CD4-positive, alpha-beta T cell treated with Interleukin-2 at 100 ng/mL for 4 hours (primary cell): Measurements from ENCODE around the gene BAD.
"Not testable (repeated sequence)": the region's sequence is repeated elsewhere in the genome, so short reads cannot be mapped to it uniquely, and the experiment has no call there.

Source experiments
- DNase-seq: peaks from one replicate; pipeline ENCODE4 v3.0.0-alpha.2; 2020; ENCODE audit warnings: low spot score

The BAD gene

DNA sequence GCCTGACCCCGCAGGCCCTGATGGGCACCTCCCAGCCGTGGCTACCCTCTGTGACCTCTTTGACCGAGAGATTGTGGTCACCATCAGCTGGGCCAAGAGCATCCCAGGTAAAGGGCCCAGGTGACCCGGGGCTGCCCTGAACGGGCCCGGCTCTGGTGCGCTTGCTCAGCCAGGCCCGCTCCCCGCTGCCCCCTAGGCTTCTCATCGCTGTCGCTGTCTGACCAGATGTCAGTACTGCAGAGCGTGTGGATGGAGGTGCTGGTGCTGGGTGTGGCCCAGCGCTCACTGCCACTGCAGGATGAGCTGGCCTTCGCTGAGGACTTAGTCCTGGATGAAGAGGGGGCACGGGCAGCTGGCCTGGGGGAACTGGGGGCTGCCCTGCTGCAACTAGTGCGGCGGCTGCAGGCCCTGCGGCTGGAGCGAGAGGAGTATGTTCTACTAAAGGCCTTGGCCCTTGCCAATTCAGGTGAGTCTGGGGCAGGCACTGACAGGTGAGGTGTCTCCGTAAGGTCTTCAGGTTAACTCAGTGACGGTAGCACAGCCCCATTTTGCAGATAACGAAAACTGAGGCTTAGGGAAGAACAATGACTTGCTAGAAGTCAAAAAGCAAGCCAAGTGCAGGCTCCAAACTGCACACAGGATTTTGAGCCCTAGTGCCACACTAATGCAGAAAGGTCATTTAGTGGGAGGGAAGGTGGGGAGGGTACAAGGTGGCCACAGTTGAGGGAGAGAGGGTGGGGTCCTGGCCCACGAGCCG lies 30.5 kb upstream of the BAD start:
- DNase-seq, result no peak

DNA sequence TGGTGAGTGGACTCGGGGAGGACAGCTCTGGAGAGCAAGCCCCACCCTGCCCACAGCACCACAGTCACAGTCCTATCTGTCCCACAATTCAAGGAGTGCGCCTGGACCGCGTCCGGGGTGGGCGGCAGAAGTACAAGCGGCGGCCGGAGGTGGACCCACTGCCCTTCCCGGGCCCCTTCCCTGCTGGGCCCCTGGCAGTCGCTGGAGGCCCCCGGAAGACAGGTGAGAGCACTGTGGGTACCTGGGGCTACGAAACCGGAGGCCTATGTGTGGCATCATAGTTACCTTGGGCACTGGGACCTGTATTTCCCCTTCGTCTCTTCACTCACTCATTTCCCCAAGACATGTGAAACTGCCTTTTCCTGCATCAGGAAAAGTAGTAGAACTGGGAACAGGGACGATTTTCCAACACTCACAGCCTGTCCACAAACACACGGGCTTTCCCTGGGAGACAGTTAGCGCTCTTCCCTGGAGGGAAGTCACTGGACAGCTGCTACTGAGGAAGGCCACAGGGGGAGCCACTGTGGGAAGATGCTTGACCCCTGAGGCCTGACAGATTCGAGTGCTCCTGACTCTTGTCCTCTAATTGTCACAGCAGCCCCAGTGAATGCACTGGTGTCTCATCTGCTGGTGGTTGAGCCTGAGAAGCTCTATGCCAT lies 29.8 kb upstream of the BAD start:
- no peak for DNase-seq

DNA sequence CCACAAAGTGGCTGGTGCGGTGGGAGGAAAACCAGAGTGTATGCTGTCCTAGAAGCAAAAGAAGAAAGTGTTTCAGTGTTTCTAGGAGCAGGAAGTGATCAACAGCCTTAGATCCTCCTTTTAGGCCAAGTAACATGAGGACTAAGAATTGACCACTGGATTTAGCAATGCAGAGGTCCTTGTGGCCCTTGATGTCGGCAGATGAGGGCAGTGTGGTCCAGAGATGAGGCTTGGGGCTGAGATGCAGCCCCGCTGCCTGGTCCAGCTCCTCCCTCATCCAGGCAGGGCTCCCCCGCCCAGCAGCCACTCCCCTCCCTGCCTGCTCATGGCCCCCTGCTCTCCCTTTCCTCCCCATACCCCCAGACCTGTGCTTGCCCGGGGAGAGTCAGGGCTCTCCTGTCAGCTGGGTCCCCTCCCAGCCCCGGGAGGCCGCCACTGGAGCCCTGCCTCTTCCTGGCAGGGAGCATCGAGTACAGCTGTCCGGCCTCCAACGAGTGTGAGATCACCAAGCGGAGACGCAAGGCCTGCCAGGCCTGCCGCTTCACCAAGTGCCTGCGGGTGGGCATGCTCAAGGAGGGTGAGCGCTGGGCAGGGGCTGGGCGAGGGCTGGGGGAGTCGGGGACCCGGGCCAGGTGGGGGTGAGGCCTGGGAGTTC lies 29.2 kb upstream of the BAD start:
- no peak for DNase-seq

DNA sequence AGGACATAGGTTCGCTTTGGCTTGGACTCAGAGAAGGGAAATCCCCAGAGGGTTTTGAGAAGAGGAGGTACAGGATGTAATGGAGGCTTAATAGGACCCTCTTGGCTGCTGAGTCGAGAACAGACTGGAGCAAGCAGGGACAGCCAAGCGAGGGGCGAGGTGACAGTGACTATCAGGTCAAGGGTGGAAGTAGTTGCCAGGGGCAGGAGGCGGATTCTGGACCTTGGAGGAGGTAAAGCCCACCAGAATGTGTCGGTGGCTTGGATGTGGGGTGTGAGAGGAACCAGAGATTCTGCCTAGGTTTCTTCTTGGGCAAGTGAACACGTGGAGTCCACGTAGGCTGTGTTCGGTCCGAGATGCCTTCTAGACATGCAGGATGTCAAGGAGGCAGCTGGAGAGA lies 28.5 kb upstream of the BAD start:
- no peak for DNase-seq

DNA sequence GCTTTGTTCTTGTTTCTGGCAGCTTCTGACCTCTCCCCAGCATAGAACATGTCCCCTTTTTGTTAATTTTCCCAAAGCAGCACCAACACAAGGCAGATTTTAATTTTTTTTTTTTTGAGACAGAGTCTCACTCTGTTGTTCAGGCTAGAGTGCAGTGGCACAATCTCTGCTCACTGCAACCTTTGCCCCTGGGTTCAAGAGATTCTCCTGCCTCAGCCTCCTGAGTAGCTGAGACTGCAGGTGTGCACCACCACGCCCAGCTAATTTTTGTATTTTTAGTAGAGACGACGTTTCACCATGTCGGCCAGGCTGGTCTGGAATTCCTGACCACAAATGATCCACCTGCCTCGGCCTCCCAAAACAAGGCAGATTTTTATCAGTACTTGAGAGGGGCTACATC lies 23.3 kb upstream of the BAD start:
- DNase-seq, result not testable (repeated sequence)

DNA sequence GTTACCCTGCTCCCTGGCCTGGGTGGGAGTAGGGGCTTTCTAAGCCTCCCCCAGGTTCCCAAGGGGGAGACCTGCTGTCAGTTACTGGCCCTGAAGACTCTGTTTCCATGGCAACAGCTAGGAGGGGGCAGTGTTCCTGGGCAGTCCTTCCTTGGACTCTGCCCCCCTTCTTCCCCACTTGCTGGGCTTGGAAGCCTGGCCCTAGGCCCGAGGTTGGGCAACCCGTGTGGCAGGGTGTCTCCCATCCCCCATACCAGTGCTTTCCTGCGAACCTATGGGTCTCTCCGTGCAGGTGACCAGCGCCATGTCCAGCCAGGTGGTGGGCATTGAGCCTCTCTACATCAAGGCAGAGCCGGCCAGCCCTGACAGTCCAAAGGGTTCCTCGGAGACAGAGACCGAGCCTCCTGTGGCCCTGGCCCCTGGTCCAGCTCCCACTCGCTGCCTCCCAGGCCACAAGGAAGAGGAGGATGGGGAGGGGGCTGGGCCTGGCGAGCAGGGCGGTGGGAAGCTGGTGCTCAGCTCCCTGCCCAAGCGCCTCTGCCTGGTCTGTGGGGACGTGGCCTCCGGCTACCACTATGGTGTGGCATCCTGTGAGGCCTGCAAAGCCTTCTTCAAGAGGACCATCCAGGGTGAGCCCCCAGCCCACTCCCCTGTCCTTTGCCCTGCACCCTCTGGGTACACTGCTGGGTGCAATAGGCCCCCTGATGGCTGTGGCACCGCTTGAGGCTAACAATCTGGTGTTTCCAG lies 22.6 kb upstream of the BAD start:
- no peak for DNase-seq

DNA sequence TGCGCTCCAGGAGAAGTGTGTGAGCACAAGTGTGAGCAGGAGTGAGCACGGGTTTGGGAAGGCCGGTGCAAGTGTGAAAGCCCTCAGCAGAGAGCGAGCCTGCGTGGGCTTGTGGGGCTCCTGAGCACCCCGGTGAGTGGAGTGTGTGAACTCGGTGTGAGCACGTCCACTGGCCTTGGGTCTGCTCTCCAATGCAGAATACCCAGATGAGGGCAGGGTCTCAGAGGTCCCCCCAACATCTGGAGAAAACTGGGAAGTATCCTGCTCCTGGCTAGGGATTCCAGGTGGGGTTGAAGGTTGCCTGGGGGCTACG lies 22.1 kb upstream of the BAD start:
- no peak for DNase-seq

DNA sequence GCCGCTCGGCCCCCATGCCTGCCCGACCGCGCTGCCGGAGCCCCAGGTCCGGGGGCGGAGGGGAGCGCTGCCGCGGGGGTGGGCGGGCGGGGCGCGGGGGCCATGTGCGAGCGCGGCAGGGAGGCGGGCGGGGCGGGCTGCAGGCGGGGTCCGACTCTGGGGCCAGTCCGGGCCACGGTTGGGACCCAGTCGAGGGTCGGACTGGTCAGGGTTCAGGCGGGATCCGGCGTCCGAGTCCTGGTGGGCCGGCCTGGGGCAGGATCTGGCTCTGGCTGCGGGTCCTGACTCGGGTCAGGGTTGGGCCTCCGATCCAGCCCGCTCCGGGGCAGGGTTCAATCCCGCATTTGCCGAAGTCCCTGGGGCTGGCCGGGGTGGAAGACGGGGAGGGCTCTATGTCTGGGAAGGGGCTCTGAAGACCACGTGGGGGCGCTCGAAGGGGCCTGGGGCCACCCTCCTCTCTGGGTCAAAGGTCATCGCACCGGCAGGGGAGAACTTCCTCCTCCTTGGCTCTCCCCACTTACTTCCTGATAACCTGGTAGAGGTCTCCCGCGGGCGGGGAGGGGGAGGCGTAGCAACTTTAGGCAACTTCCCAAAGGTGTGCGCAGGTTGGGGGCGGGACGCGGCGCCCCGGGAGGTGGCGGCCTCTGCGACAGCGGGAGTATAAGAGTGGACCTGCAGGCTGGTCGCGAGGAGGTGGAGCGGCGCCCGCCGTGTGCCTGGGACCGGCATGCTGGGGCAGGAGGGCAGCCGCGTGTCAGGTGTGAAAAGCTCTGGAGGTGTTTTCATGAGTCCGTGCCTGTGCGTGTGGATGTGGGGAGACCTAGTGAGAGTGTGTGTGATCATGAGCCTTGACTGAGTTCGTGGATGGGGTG lies 21.5 kb upstream of the BAD start:
- peak; percentile 77 for DNase-seq

DNA sequence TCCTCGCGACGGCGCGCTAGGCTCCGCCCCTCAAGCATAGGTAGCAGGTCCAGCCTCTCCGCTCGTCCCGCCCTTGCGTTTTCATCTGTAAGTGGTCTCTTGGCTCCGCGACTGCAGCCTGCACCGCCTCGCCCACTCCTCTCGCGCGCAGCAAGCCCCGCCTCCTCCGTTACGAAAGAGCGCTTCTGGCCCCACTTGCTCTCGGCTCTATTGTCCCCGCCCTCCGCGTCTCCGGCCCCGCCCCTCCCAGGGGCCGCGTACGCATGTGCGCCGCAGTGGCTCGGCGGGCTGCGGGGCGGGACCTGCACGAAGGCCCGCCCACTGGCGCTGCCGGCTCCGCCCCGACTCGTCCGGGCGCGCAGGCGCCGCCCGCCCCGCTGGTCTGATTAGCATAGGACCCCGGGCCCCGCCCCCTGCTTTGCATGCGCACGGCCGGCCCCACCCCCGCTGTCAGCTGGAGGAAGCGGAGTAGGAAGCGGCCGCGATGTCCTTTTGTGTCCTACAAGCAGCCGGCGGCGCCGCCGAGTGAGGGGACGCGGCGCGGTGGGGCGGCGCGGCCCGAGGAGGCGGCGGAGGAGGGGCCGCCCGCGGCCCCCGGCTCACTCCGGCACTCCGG lies 20.7 kb upstream of the BAD start, which contains the start of gene ESRRA:
Gene ESRRA (plus strand): TSS at position 450 of the 616 bp plus-strand sequence. CDS start 1,656 bp downstream, outside the sequence.
- peak; percentile 98 for DNase-seq

DNA sequence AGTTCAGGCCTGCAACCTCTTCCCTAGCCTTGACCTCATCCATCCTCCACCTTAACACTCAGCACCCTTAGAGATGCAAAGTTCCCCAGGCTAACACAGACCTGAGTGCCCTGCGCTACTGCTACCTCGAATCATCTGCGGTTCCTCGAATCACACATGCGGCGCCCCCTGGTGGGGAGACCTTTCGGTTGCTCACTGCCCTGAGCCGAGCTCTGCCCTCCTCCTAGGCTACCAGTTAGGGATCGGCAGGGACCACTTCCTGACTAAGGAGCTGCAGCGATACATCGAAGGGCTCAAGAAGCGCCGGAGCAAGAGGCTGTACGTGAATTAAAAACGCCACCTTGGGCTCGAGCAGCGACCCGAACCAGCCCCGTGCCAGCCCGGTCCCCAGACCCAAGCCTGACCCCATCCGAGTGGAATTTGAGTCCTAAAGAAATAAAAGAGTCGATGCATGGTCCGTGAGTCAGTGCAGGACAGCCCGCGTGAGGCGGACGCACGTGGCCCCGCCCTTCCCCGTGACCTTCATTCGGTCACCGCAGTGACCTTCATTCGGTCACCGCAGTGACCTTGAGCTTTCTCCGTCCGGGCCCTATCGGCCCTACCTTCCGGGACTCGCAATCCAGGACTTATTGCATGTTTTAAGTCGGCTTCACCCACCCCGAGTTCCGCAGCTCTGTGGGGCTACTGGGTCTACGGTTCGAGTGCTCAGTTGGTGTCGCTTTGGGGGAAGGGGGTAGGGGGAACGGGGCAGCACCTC lies 20.0 kb upstream of the BAD start:
- peak; percentile 93 for DNase-seq

DNA sequence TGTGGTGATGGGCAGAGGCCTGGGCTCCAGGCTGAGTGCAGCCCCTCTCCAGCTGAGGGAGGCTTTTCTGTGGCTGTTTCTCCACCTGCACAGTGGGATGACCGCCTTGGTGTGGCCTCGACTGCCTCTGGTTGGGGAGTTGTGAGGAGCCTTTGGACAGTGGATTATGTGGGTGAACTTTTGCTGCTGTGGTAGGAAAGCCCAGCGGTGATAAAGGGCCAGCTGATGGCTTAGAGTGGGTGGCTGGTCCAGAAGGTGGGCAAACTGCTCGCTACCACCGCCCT lies 19.5 kb upstream of the BAD start:
- no peak for DNase-seq

DNA sequence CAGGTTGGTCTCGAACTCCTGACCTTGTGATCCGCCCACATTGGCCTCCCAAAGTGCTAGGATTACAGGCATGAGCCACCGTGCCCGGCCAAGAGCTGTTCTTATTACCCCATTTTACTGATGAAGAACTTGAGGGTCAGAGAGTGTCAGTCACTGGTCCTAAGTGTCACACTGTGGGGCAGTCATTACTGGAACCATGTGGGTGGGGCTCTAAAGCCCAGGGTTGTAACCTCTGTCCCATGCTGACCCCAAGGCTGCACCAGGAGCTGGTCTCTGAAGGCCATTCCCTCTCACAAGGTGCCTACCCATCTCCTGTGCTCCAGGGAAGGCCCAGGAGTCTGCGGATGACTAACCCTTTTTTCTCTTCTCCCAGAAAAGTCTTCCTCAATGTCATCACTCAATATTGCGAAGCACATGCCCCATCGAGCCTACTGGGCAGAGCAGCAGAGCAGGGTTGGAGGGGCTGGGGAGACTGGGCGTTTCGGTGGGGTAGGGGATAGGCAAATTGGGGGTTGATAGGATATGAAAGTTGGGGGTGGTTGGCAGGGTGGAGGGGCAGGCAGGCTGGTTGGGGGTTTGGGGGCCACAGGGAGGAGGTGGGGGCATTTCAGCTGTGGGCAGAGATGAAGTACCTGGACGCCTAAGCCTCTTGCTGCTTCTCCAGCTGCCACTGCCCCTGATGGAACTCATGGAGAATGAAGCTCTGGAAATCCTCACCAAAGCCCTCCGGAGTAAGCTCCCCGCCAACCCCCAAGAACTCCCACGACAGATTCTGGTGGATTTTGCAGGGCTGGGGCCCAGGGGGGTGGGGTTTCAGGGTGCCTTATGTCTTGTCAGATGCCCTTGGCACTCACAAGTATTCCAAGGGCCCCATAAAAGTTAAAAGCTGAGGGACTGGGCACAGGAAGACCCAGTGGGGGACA lies 18.9 kb upstream of the BAD start:
- DNase-seq, result no peak

DNA sequence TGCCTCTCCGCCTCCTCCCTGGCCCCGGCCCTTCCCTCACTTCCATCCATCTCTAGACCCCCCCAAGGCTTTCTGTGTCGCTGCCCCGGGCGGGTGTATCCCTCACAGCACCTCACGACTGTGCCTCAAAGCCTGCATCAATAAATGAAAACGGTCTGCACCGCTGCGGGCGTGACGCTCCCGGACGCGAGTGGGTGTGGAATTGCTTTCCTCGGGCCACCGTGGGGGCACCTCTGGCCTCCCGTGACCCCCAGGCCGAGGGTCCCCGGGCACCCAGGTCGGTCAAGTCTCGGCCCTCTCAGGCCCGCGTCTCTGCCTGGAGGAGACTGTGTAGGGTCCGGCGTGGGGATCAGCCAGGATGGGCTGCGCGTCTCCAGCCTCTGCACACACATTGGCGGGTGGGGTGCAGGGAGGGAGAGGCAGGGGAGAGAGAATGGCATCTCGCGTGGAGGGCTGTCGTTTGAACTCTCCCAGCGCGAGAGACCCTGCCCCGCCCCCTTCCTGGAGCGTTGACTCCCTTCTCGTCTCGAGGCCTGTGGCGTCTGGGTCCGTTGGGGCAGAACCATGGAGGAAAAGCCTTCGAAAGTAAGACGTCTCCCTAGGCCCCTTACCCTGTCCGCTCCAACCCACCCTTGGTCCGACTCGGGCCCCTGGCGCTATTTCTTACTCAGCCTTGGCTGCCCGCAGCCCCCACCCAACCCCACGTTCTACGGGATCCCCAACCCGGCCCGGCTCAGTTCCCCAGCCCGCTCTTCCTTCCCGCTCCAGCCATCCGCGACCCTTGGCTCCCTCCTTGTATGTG lies 15.6 kb upstream of the BAD start, which contains the start of gene CATSPERZ:
Gene CATSPERZ (plus strand): TSS at position 512 of the 802 bp plus-strand sequence. CDS start 53 bp downstream, at position 565.
- no peak for DNase-seq

DNA sequence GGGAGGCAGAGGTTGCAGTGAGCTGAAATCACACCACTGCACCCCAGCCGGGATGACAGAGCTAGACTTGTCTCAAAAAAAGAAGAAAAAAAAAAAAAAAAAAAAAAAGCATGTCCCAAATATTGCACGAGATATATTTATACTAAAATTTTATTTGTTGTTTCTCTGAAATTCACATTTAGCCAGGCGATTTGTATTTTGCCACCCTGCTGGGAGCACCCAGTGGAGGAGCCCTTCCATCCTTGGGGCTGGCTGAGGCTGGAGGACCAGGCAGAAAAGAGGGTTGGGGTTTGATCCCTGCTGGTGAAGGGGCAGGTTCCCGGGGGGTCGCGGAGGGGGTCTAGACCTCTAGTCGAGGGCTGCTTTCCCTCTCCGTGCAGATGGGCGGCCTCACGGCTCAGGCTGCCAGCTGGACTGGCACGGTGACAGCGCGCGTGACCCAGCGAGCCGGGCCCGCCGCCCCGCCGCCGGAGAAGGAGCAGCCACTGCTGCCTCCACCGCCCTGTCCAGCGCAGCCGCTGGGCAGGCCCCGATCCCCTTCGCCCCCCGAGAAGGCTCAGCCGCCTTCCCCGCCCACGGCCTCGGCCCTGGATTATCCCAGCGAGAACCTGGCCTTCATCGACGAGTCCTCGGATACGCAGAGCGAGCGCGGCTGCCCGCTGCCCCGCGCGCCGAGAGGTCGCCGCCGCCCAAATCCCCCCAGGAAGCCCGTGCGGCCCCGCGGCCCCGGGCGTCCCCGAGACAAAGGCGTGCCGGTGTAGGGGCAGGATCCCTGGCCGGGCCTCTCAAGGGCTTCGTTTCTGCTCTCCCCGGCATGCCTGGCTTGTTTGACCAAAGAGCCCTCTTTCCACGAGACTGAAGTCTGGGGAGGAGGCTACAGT lies 14.7 kb upstream of the BAD start:
- DNase-seq, result no peak

DNA sequence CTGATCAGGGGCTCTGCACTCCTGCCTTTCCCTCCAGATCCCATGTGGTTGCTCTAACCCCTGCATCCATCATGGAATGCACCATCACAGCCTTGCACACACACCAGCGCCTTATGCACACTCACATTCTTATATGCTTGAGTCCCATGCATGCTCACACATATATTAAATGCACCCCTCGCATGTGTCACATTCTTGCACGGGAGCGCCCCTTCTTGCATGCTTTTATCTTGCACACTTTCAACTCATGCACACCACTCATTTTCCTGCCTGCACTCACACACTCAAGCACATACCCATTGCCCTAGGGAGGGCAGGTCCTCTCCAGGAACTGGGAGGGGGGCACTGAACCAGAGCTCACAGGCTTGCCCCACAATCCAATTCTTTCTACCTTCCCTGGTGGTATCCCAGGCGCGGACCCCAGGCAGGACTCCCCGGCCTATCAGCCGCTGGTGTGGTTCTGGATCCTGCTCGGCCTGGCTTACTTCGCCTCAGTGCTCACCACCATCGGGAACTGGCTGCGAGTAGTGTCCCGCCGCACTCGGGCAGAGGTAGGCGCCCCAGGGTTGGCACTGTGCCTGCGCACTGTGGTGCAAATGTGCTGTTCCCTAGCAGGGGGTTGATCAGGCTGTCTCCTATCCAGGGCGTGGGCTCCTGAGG lies 13.4 kb upstream of the BAD start:
- no peak for DNase-seq

DNA sequence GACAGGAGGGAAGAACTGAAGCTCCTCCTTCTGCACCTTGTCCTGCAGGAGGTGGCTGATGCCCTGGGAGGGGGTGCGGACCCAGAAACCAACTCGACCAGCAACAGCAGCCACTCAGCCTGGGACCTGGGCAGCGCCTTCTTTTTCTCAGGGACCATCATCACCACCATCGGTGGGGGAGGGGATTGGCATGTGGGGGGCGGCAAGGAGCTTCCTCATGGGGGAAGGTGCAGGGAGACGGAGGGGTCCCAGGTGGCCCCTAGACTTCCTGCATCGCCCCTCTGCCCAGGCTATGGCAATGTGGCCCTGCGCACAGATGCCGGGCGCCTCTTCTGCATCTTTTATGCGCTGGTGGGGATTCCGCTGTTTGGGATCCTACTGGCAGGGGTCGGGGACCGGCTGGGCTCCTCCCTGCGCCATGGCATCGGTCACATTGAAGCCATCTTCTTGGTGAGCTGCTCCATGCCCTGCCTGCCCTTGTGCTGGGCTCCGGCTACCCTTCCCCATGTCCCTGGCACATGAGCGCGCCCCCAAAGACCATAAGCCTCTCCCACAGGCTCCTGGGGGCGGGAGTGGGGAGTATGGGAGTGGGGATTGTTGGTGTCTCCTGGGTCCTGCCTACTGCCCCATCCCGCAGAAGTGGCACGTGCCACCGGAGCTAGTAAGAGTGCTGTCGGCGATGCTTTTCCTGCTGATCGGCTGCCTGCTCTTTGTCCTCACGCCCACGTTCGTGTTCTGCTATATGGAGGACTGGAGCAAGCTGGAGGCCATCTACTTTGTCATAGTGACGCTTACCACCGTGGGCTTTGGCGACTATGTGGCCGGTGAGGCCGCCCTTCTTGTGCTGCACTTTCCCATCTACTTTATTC lies 12.6 kb upstream of the BAD start:
- no peak for DNase-seq
